KMS-11 (cell line): ENCODE results near the gene POLE3.

Experiments
- H2AFZ ChIP-seq: fragments of 200-600 bp; sonication (generic); 2 replicates; pipeline ENCODE4 v1.6.1; 2016; ENCODE audit warnings: antibody characterized with exemption, mixed run types, low read depth
- H3K27ac ChIP-seq: fragments of 200-600 bp; sonication (generic); 2 replicates; pipeline ENCODE4 v1.6.1; 2016; ENCODE audit warnings: mild to moderate bottlenecking, mixed run types
- H3K27me3 ChIP-seq: fragments of 200-600 bp; sonication (generic); 2 replicates; pipeline ENCODE4 v1.6.1; 2017; ENCODE audit warnings: mild to moderate bottlenecking, low read depth, mixed run types, moderate library complexity; ENCODE audit not compliant: insufficient read depth
- H3K36me3 ChIP-seq: fragments of 200-600 bp; sonication (generic); 2 replicates; pipeline ENCODE4 v1.6.1; 2017; ENCODE audit warnings: mild to moderate bottlenecking, mixed run types; ENCODE audit not compliant: insufficient read depth
- H3K4me1 ChIP-seq: fragments of 200-600 bp; sonication (generic); 2 replicates; pipeline ENCODE4 v1.6.1; 2016; ENCODE audit warnings: mild to moderate bottlenecking, low read depth, mixed run types; ENCODE audit not compliant: poor library complexity, severe bottlenecking
- H3K4me2 ChIP-seq: fragments of 200-600 bp; sonication (generic); 2 replicates; pipeline ENCODE4 v1.7.0; 2016; ENCODE audit warnings: mild to moderate bottlenecking, mixed run types
- H3K4me3 ChIP-seq: fragments of 200-600 bp; sonication (generic); IDR thresholded peaks from 2 replicates; pipeline ENCODE4 v1.6.1; 2017; ENCODE audit warnings: low read depth, low read length, mixed read lengths; ENCODE audit not compliant: insufficient read depth
- H3K79me2 ChIP-seq: fragments of 200-600 bp; sonication (generic); 2 replicates; pipeline ENCODE4 v1.6.1; 2016; ENCODE audit warnings: low read depth, mixed run types; ENCODE audit not compliant: insufficient read depth
- H3K9ac ChIP-seq: fragments of 200-600 bp; sonication (generic); 2 replicates; pipeline ENCODE4 v1.6.1; 2016; ENCODE audit warnings: mild to moderate bottlenecking, mixed run types
- H4K20me1 ChIP-seq: fragments of 200-600 bp; sonication (generic); 2 replicates; pipeline ENCODE4 v1.6.1; 2016; ENCODE audit warnings: mild to moderate bottlenecking, mixed run types; ENCODE audit not compliant: insufficient read depth
- CTCF ChIP-seq: fragments of 200-600 bp; sonication (generic); conservative IDR thresholded peaks from 2 replicates; pipeline ENCODE4 v1.6.1; 2017; ENCODE audit warnings: low read depth, mild to moderate bottlenecking, antibody characterized with exemption, low read length, moderate library complexity, mixed read lengths

Gene POLE3

GRCh38 chr9:113425072-113425471 lies 14.6 kb upstream of the POLE3 start:
- no peaks in the 10 kb centered on the region for H3K36me3 ChIP-seq
- H3K27me3 ChIP-seq, result no peaks in the 10 kb centered on the region
- H2AFZ ChIP-seq, result no peak overlapping the region
- H3K9ac ChIP-seq, result no peak overlapping the region
- no peak overlapping the region for H3K4me3 ChIP-seq
- no peak overlapping the region for H3K4me2 ChIP-seq
- no peak overlapping the region for H3K27ac ChIP-seq
- H3K79me2 ChIP-seq, result no peaks in the 10 kb centered on the region
- H4K20me1 ChIP-seq, result no peaks in the 10 kb centered on the region
- TF ChIP-seq CTCF, result no peak
- H3K4me1 ChIP-seq, result no peaks in the 10 kb centered on the region

- Histone ChIP-seq H2AFZ (no peak overlapping the region), H3K79me2 (no peaks in the 10 kb centered on the region), H3K4me2 (no peak overlapping the region), H3K27ac (no peak overlapping the region), H3K4me3 (no peak overlapping the region), H3K4me1 (no peaks in the 10 kb centered on the region), H4K20me1 (no peaks in the 10 kb centered on the region), H3K9ac (no peak overlapping the region), H3K27me3 (no peaks in the 10 kb centered on the region), H3K36me3 (no peaks in the 10 kb centered on the region)
- TF ChIP-seq CTCF, result no peak
These were observed 11.3 kb upstream of the POLE3 start for GRCh38 chr9:113421726-113422125.

- Histone ChIP-seq H3K9ac (no peak overlapping the region), H3K27me3 (no peaks in the 10 kb centered on the region), H2AFZ (no peak overlapping the region), H3K27ac (no peak overlapping the region), H3K4me1 (no peaks in the 10 kb centered on the region), H3K4me3 (no peak overlapping the region), H3K79me2 (no peaks in the 10 kb centered on the region), H3K36me3 (no peaks in the 10 kb centered on the region), H4K20me1 (no peaks in the 10 kb centered on the region), H3K4me2 (no peak overlapping the region)
- no peak for TF ChIP-seq CTCF
These were observed 6.9 kb upstream of the POLE3 start for GRCh38 chr9:113417370-113417769.

GRCh38 chr9:113416149-113416721 lies 5.8 kb upstream of the POLE3 start:
- no peaks in the 10 kb centered on the region for H3K27me3 ChIP-seq
- H3K27ac ChIP-seq, result no peak overlapping the region
- no peaks in the 10 kb centered on the region for H3K79me2 ChIP-seq
- H3K4me1 ChIP-seq, result peaks cover 7% of the 10 kb centered on the region
- no peak overlapping the region for H2AFZ ChIP-seq
- no peak for TF ChIP-seq CTCF
- H3K4me3 ChIP-seq, result no peak overlapping the region
- no peaks in the 10 kb centered on the region for H3K36me3 ChIP-seq
- no peak overlapping the region for H3K4me2 ChIP-seq
- H3K9ac ChIP-seq, result no peak overlapping the region
- H4K20me1 ChIP-seq, result no peaks in the 10 kb centered on the region
